ENCODE data around the gene UBE2G1.

The UBE2G1 gene

DNA sequence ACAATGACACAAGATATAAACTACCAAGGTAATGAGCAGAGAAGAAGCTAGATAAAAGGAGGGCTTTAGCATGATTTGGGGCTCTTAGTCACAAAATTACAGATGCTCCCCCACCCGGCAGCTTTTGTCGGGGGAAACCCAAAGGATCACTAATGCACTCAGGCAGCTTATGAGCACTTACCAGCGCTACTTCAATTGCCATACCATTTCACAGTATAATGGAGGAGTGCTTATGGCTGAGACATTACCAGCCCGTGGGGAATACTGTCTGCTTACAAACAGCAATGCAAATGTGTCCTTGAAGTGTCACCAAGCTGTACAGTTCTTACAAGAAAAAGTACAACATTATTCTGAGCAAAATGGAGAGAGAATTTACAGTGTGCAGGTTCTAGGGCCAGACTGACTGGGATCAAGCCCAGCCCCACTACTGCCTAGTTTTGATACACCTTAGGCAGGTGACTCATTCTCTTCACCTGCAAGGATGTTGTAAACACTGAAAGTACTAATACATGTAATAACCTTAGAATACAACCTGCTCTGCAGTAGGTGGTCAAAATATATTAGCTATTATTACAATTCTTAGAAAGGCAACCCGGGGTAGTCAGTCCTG, 119.0 kb downstream of the UBE2G1 start:
- no peak for DNase-seq (ENCODE audit: low spot score)

- no peak for DNase-seq (ENCODE audit: low spot score)
Observed at GRCh38 chr17:4246674-4247073, 119.8 kb downstream of the UBE2G1 start.

GRCh38 chr17:4241535-4241934, 124.9 kb downstream of the UBE2G1 start:
- DNase-seq (ENCODE audit: low spot score), result no peak

DNA sequence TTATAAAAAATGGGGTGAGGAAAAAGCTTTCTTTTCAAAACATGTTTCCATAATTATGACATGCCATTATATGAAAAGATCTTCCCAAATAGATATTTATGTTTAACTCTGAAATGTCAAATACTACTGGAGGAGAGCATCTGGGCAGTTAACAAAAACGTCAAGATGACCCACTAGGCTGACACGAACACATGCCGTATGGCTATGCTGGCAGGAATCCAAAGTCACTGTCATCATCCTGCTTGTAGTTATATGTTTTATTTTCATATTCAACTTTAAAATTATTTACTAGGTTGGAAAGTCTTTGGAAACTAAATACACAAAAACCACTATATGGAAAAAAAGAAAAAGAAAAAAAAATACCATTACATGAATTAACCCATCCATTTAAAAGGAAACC, 130.0 kb downstream of the UBE2G1 start:
- DNase-seq (ENCODE audit: low spot score), result no peak

GRCh38 chr17:4235372-4236279, 130.8 kb downstream of the UBE2G1 start:
- no peak for DNase-seq (ENCODE audit: low spot score)

DNA sequence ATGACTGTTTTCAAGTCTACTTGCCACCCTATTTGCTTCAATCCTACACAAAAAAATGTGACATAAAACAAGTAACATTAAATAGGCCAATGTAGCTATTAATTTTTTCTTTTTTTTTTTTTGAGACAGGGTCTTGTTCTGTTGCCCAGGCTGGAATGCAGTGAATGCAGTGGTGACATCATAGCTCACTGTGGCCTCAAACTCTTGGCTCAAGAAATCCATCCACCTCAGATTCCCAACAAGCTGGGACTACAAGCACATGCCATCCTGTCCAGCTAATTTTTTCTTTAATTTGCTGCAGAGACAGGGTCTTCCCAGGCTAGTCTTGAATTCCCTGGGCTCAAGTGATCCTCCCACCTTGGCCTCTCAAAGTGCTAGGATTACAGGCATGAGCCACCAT, 132.1 kb downstream of the UBE2G1 start:
- no peak for DNase-seq (ENCODE audit: low spot score)

- DNase-seq (ENCODE audit: low spot score), result no peak
Observed at GRCh38 chr17:4233668-4234258, 132.7 kb downstream of the UBE2G1 start.

DNA sequence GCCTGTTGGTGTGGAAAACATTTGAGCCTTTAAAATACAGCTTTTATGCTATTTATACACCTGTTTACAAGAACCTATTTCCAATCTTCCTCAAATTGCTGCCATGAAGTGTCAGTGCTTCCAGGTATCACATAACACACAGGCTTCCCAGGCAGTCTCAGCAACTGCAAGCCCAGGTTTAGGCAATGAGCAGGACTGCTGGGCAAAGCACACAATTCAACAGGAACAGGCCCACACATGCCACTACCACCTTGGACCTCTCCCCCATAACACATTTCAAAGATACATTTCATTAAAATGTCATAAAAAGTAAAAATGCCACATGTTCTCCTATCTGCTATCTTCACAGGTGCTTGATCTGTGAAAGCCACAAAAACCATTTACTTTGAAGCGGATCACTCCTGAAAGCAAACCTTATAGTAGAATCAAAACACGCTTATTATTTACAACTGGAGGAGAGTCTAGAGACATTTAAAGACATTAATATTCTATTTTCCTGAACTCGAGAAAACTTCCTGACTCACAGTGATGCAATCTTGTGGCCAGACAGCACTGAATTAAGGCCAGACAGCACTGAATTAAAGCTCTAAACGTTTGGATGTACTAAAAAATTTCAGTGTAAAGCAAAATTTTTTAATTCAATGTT, 134.2 kb downstream of the UBE2G1 start:
- DNase-seq (ENCODE audit: low spot score), result no peak

DNA sequence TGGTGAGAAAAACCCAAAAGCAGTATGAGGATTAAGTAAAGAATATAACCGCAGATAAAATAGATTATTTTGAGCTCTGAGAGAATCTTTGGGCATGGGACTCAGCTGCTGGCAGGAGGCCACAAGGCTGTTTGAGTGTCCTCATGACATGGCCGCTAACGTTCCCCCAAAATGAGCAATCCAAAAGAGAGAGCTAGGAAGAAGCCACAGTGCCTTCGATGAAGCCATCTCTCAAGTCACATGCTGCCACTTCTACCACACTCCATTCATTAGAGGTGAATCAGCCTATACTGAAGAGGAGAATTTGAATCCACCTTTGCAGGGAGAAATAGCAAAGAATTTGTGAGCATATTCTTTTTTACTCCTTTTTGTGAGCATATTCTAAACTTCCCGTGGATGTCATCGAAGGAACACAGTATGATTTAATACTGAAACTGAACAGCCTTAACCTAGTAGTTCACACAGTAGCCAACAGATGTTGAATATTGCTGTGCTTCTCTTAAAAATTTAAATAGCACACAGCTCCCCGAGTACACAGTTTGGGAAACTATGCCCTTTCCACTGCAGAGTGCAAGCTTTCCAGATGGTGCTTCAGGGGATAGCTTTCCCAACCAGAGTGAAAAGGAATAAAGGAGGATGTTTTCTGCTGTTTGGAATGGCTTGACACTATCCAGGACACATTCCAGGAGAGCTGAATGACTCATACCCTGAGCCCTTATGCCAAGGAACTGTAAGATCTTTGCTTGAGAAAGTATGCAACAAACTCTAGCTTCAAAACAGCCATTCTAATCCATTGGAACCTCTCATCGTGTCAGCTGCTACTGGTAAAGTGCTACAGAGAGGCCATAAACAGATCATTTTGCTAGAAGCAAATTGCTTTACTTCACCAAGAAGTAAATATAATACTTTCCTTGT, 136.6 kb downstream of the UBE2G1 start:
- no peak for DNase-seq (ENCODE audit: low spot score)

DNA sequence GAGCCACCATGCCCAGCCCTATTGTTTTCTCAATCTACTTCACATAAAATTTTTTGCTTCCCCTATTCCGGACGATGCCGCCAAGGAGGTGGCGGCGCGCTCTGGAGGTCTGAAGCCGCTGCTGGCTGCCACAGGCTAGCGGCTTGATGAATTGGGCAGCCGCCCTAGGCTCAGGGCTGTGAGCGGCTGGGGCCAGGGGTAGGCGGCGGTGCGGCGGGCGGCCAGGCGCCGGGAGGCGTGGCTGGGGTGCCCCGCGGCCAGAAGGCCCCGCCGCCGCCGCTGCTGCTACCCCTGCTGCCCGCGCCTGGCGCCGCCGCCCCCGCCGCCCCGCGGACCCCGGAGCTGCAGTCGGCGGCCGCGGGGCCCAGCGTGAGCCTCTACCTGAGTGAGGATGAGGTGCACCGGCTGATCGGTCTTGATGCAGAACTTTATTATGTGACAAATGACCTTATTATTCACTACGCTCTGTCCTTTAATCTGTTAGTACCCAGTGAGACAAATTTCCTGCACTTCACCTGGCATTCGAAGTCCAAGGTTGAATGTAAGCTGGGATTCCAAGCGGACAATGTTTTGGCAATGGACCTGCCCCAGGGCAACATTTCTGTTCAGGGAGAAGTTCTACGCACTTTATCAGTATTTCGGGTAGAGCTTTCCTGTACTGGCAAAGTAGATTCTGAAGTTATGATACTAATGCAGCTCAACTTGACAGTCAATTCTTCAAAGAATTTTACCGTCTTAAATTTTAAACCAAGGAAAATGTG, 144.4 kb downstream of the UBE2G1 start:
- no peak for DNase-seq (ENCODE audit: low spot score)

- DNase-seq (ENCODE audit: low spot score), result no peak
Observed at GRCh38 chr17:4221163-4221562, 145.3 kb downstream of the UBE2G1 start.

DNA sequence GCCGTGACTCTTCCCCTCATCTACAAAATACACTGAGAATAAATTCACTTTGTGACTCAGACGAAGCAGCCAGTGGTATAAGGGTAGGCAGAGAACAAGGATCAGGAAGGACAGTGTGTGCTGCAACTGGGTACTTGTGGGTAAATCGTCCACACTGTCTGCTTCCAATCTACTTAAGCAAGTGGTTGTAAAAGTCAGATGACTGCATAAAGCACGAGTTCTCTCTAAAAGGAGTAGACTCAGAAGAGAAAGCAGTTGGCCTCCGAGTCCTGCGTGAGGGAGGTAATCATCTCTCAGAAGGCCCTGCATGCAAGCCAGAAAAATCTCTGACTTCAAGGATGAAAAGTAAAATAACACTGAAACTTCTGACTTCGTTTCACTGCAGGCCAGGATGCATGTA, 145.8 kb downstream of the UBE2G1 start:
- DNase-seq (ENCODE audit: low spot score), result no peak

All from NAMALWA (cell line).